ENCODE data around the gene PLSCR4.

PLSCR4 gene

GRCh38 chr3:146222204-146223046 is 28.5 kb downstream of the PLSCR4 start:
- no peak overlapping the region for H3K4me3 ChIP-seq (ENCODE audit: low read depth, low read length)
- no peak for DNase-seq (ENCODE audit: low read depth)
- TF ChIP-seq CTCF (IDR thresholded peaks at IDR 0.05; ENCODE audit: low read depth, low read length), result no peak
- TF ChIP-seq MYC (IDR thresholded peaks at IDR 0.05; ENCODE audit: low read depth, low read length), result no peak
- TF ChIP-seq MAX (IDR thresholded peaks at IDR 0.05; ENCODE audit: low read depth, low read length), result no peak
- TF ChIP-seq POLR2A (IDR thresholded peaks at IDR 0.05; ENCODE audit: extremely low read depth, insufficient read length), result no peak

GRCh38 chr3:146221276-146221675 is 29.6 kb downstream of the PLSCR4 start:
- no peak for DNase-seq (ENCODE audit: low read depth)
- TF ChIP-seq MAX (IDR thresholded peaks at IDR 0.05; ENCODE audit: low read depth, low read length), result no peak
- no peak for TF ChIP-seq MYC (IDR thresholded peaks at IDR 0.05; ENCODE audit: low read depth, low read length)
- no peak for TF ChIP-seq CTCF (IDR thresholded peaks at IDR 0.05; ENCODE audit: low read depth, low read length)
- TF ChIP-seq POLR2A (IDR thresholded peaks at IDR 0.05; ENCODE audit: extremely low read depth, insufficient read length), result no peak

GRCh38 chr3:146218880-146219866 is 31.7 kb downstream of the PLSCR4 start:
- H3K4me3 ChIP-seq (ENCODE audit: low read depth, low read length), result no peak overlapping the region
- peak; percentile 50 for TF ChIP-seq CTCF (IDR thresholded peaks at IDR 0.05; ENCODE audit: low read depth, low read length)
- no peak for TF ChIP-seq MAX (IDR thresholded peaks at IDR 0.05; ENCODE audit: low read depth, low read length)
- no peak for TF ChIP-seq POLR2A (IDR thresholded peaks at IDR 0.05; ENCODE audit: extremely low read depth, insufficient read length)
- TF ChIP-seq MYC (IDR thresholded peaks at IDR 0.05; ENCODE audit: low read depth, low read length), result no peak
- DNase-seq (ENCODE audit: low read depth), result peak; percentile 25

More at GRCh38 chr3:146221276-146221675, 29.6 kb downstream of the PLSCR4 start:
- H3K4me3 ChIP-seq (ENCODE audit: low read depth, low read length), result no peak overlapping the region

- DNase-seq (ENCODE audit: low read depth), result no peak
- H3K4me3 ChIP-seq (ENCODE audit: low read depth, low read length), result no peak overlapping the region
- TF ChIP-seq MAX (IDR thresholded peaks at IDR 0.05; ENCODE audit: low read depth, low read length) (no peak), MYC (IDR thresholded peaks at IDR 0.05; ENCODE audit: low read depth, low read length) (no peak), POLR2A (IDR thresholded peaks at IDR 0.05; ENCODE audit: extremely low read depth, insufficient read length) (no peak), CTCF (IDR thresholded peaks at IDR 0.05; ENCODE audit: low read depth, low read length) (no peak)
Measured at GRCh38 chr3:146217324-146217723, 33.6 kb downstream of the PLSCR4 start.

GRCh38 chr3:146214493-146214892 is 36.4 kb downstream of the PLSCR4 start:
- no peak overlapping the region for H3K4me3 ChIP-seq (ENCODE audit: low read depth, low read length)
- no peak for DNase-seq (ENCODE audit: low read depth)
- no peak for TF ChIP-seq MYC (IDR thresholded peaks at IDR 0.05; ENCODE audit: low read depth, low read length)
- TF ChIP-seq POLR2A (IDR thresholded peaks at IDR 0.05; ENCODE audit: extremely low read depth, insufficient read length), result no peak

All from NB4 (cell line).